NCI-H446 (cell line): ENCODE results near the gene WWTR1.
A peak's percentile ranks its signal among the peaks of the same experiment; 100 is the strongest.

Experiments
- DNase-seq, 2 experiments: peaks; one replicate each; lab custom pipeline; 2025; lab: John Stamatoyannopoulos, UW

WWTR1 gene

DNA sequence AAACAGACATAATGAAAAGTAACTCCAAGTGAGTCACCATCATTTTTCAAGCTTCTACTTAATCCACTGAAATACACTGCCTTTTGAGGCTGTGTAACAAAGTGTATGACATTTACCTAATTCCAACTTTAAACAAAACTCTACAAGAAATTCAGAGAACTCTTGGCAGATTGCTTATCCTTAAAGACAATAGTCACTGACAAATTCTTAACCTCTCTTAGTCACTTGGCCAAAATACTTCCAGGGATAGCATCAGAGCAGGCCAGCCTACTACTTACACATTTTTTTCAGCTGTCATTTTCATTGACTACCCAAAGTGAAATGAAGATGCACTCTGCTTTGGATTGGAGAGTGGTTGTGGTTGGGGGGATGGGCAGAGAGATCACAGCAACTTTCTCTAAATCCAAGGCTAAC lies 3.6 kb downstream of the WWTR1 start:
- no peak for DNase-seq

- no peak for DNase-seq
These were observed 4.3 kb downstream of the WWTR1 start for GRCh38 chr3:149653564-149653963.

GRCh38 chr3:149653136-149653535 lies 4.7 kb downstream of the WWTR1 start:
- no peak for DNase-seq

DNA sequence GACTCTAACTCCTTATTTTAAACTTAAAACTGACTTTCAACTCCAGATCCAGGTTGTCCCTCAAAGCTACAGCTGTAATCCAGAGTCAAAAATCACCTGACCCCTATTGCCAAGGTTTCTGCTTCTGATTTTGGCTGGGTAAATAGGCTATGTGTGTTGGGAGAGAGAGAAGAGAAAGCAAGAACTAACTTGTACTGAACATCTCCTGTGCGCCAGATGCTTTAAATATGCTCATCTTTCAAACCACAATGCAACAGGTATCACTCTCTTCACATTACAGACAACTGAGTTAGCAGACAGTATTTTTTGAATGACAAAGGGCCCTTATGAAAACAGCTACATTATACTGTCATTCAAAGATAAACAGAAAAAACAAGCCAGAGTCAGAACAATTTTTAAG lies 7.0 kb downstream of the WWTR1 start:
- DNase-seq, result no peak

DNA sequence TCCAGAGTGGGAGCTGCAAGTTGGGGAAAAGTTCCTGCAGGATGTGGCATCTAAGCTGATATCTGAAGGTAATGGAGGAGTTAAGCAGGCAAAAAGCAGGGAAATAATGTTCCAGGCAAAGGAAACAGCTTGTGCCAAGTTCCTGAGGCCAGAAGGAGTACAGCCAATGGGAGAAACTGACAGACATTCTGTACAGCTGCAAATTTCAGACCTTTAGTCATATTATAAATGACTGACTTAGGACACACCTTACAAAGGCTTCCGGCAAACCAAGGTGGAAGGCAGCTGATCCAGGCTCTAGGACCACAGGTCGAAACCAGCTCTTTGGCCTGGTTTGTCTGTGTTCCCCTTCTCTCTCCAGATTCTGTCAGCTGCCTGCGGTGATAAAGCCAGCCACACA lies 9.3 kb downstream of the WWTR1 start:
- DNase-seq, result no peak

- DNase-seq, result no peak
These were observed 10.0 kb downstream of the WWTR1 start for GRCh38 chr3:149647812-149648211.

DNA sequence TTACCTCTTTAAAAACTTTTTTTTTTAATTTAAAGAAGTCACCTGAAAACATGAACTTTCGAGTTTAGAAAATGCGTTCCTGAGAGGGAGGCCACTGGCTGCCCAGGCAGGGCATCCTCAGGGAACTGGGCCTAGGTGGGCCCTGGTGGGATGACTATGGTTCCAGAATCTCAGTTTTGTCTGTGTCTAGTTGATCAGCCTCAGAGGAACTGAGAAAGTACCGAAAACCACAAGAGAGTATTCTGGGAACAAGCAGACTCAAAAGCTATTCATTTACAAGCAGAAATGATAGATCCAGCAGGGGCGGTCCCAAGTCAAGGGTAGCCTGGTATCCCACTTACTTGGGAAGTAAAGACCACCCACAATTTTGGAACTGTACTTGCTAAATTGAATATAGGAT lies 10.5 kb downstream of the WWTR1 start:
- DNase-seq, result no peak

DNA sequence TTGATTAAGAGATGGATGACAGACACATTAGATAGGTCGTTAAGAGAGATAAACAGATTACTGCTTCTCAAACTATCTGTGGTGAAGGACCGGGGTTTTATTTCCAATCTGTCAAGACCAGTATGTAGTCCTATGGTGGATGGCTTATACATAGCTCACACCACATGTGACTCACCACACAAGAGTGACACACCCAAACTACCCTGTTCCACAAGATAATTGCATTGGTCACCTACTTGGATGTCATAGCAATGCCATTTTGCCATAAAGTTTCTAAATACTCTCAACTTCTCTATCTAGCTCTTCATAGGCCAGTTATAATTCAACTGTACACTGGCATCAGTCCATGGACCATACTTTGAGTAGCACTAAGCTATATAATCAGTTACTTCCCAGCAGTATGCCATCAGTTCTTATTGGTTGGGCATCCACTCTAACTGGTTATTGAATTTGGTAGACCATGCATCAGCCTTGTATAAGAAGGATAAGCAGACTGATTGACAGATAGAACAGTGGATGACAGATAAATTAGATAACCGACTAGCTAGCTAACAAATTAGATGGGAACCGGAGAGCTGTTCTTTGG lies 11.6 kb downstream of the WWTR1 start:
- DNase-seq, result no peak

- DNase-seq, result no peak
These were observed 13.9 kb downstream of the WWTR1 start for GRCh38 chr3:149643963-149644362.

GRCh38 chr3:149643482-149643798 lies 14.4 kb downstream of the WWTR1 start:
- DNase-seq, result no peak

DNA sequence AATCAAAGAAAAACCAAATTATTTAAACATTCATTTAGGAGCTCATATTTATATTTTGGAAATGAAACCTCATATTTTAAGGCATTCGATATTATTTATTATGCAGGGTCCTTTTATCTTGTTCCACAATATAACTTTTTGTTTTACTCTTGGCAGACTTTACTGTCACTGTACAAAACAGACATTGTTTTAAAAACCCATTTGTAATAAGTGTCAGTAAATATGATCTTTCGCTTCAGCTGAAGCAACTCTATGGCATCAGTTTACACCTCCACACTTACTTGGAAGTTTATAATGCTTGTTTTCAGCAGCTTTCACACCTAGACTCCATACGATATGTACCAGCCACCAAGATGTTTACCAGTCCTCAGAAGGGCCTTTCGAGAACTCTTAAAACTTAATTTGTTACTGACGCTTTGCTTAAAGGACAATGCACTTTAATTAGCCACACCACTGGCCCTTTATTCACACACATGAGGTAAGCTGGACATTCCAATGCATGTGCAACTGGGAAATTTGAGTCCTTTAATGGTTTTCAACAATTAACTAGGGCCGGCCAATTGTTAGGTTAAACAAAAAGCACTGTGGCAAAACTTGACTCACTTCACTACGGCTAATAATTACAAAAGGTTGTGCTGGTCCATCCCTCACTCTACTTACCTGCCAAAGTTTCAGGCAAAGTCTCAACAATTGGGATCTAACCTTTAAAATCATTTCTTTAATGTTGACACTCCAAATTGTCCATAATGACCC lies 16.7 kb downstream of the WWTR1 start:
- no peak for DNase-seq

GRCh38 chr3:149639093-149639486 lies 18.7 kb downstream of the WWTR1 start:
- no peak for DNase-seq

- DNase-seq, result peak in 1 of 2 experiments; percentile 19
These were observed 19.4 kb downstream of the WWTR1 start for GRCh38 chr3:149638228-149639092.

DNA sequence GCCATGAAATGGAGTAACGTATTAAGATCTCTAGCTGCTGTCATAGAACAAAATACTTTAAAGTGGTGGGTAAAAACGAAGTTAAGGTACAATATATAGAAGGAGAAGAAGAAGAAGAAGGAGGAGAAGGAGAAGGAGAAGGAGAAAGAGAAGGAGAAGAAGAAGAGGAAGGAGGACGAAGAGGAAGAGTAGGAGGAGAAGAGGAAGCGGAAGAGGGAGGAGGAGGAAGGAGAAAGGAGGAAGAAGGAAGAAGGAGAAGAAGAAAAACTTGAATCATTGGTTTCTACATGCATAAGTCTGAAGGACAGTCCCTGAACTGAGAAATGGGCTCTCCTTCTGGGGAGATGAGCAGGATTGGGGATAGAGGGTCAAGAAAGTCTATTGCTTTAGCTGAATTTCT lies 22.4 kb downstream of the WWTR1 start:
- no peak for DNase-seq

DNA sequence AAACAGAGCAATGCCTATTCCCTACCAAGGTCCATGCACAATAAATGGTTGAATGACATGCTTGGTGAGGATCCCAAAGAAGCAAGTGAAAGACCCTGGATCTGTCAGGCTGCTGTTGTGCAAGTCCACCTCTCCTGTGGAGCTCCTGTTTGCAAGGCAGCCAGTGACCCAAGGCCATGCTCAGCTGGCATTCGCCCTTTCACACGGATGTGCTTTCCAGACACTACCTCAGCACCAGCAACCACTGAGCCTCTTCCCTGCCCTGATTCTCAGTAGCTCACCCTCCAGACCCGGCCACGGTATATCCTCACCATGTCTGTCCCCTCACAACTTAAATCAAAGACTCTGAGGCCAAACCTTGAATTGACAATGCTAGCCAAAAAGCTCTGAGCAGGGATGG lies 23.3 kb downstream of the WWTR1 start:
- DNase-seq, result no peak

DNA sequence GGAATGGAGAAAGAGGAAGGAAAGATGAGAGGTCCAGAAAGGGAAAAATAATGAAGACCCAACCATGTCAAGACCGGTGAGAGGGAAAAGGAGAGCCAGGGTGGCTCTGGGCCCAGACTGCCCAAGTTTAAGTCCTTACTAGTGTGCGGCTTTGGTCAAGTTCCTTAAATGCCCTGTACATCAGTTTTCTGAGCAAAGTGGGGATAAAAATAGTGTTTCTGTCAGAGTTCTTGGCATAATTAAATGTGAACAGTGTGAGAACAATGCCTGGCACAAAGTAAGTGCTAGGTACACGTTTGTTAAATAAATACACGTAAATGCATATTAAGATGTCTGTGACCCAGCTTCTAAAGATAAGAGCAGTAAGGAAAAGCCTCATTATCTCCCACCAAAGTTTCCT lies 23.8 kb downstream of the WWTR1 start:
- DNase-seq, result no peak

GRCh38 chr3:149632225-149632624 lies 25.6 kb downstream of the WWTR1 start:
- no peak for DNase-seq

DNA sequence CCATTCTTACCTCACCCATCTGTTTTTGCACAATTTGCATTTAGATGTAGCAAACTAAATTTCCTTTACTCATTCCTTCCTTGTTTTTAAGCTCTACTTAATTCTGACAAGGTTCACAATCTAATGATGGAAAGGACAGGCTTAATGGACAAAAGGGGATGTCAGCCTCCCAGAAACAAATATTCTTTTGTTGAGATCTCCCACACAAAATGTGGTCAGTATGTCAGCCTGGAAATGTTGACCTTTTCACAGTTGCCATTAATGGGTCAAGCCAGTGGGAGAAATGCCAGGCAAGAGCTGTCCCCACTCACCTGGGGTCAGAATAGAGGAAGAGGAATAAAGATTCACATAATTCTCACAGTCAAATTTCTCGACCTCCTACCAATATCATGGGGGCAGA lies 27.0 kb downstream of the WWTR1 start:
- DNase-seq, result no peak

DNA sequence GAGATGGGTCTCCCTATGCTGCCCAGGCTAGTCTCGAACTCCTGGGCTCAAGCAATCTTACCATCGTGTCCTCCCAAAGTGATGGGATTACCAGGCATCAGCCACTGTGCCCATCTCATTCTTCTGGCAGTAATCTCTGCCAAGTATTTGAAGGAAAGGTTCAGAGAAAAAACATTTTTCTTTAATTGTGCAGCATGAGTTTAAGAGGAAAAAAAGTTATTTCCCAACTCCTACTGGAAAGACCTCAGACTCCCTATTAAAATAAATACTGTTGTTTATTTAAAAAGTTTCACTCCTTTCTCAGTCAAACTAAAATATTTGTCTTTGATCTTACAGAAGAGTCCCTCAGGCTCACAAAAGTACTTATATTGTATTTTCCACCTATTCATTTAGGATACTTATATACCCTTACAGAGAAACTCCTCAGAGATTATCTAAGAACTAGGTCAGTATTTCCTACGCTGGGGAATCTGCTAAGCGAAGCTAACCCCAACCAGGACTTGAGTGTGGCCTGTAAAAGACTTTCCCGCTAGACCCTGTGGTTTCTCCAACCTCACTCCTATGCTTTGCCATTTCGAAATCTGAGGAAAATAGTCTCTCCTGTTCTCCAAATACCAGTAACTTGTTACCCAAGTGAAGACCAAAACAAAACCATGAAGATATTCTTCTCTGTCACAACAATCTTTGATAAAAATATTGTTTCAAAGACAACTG lies 28.7 kb downstream of the WWTR1 start:
- DNase-seq, result no peak

DNA sequence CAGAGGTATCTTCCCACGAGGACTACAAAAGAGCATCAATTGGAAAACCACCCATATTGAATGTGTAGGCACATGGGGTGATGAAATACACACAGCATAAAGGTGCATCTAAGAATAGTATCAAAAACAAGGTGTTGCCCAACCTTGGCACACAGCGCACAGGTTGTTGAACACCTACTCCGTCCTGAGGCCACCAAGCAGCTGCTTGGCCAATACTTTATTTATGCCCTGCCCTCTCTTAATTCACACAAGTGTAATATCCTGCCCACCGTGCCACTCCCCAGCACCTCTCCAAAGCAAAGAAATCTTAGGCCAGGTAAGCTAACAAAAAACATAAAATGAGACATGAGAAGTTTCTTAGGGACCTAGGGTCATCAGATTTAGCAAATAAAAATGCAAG lies 31.2 kb downstream of the WWTR1 start:
- DNase-seq, result no peak

DNA sequence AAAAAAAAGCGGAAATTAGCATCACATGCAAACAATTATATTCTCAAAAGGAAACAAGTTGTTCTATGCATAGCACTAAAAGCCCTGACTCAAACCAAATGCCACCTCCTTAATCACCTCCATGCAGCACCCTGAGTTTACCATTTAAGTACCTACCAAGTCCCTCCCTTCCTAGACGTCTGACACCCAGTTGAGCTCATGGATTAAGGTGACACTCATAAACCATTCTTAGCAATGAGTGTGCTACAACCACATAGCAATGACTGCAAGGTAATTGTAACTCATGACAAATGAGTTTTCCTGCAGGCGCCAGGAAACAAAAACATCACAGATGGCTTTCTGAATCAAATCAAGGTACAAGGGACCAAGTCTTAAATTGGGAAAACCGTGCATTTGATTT lies 32.0 kb downstream of the WWTR1 start:
- peak in 1 of 2 experiments; percentile 20 for DNase-seq

GRCh38 chr3:149623824-149624223 lies 34.0 kb downstream of the WWTR1 start:
- no peak for DNase-seq
